Measurements from ENCODE around the gene USP12.
"Not testable (repeated sequence)": the region's sequence is repeated elsewhere in the genome, so short reads cannot be mapped to it uniquely, and the experiment has no call there.

USP12 gene, protein sequence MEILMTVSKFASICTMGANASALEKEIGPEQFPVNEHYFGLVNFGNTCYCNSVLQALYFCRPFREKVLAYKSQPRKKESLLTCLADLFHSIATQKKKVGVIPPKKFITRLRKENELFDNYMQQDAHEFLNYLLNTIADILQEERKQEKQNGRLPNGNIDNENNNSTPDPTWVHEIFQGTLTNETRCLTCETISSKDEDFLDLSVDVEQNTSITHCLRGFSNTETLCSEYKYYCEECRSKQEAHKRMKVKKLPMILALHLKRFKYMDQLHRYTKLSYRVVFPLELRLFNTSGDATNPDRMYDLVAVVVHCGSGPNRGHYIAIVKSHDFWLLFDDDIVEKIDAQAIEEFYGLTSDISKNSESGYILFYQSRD

DNA sequence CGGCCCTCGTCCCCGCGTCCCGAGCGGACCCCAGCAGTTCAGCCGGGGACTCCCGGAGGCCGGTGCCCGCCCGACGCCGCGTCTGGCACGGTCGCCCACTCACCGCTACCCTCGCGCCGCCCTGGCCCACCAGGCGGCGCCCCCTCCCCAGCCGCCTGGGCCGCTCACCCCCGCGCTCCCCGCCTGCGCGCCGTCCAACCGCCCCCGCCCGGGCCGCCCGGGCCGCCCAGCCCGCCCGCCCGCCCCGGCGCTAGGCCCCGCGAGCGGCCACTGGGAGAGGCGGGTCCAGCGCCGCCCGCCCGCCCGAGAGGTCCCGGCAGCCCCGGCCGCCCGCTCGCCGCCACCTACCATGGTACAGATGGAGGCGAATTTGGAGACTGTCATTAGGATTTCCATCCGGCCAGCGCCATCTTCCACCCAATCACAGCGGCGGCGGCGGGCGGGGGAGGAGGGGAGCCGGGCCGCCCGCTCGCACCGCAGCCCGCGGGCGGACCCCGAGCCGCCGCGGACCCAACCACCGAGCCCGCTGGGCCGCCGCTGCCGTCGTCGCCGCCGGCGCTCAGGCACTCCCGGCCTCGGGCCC lies at the start of gene USP12:
USP12 (minus strand) TSS at position 568 of the 583 bp plus-strand sequence; CDS start at position 396, 172 bp downstream.
- no peak for DNase-seq

DNA sequence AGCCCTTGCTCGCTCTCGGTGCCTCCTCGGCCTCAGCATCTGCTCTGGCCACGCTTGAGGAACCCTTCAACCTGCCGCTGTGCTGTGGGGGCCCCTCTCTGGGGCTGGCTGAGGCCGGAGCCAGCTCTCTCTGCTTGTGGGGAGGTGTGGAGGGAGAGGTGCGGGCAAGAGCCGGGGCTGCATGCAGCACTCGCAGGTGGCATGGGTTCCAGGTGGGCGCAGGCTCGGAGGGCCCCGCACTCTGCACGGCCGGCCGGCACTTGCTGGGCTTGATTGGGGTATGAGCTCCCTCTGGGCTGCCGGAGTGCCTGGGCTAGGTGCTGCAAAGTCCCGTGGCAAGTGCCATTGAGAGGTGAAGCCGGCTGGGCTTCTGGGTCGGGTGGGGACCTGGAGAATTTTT lies 48.0 kb upstream of the USP12 start:
- no peak for DNase-seq

DNA sequence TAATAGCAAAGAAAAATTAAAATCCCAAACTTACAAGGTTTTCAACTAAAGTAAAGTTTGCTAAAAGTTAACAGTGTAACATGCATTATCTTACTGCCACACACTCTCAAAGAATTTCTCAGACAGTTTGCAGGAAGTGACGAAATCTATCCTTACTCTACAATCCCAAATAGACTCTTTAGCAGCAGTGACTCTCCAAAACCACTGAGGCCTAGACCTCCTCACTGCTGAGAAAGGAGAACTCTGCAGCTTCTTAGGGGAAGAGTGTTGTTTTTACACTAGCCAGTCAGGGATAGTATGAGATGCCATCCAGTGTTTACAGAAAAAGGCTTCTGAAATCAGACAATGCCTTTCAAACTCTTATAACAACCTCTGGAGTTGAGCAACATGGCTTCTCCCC lies 47.2 kb upstream of the USP12 start:
- DNase-seq: not testable (repeated sequence)

DNA sequence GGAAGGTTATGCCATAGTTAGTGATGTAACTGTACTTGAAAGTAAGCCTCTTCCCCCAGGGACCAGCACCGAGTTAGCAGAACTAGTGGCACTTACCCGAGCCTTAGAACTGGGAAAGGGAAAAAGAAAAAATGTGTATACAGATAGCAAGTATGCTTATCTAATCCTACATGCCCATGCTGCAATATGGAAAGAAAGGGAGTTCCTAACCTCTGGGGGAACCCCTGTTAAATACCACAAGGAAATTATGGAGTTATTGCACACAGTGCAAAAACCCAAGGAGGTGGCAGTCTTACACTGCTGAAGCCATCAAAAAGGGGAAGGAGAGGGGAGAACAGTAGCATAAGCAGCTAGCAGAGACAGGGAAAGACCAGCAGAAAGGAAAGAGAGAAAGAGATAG lies 46.2 kb upstream of the USP12 start:
- DNase-seq: not testable (repeated sequence)

GRCh38 chr13:27213386-27213785 lies 41.8 kb upstream of the USP12 start:
- not testable (repeated sequence) for DNase-seq

GRCh38 chr13:27211771-27212364 lies 40.3 kb upstream of the USP12 start:
- DNase-seq: no peak

DNA sequence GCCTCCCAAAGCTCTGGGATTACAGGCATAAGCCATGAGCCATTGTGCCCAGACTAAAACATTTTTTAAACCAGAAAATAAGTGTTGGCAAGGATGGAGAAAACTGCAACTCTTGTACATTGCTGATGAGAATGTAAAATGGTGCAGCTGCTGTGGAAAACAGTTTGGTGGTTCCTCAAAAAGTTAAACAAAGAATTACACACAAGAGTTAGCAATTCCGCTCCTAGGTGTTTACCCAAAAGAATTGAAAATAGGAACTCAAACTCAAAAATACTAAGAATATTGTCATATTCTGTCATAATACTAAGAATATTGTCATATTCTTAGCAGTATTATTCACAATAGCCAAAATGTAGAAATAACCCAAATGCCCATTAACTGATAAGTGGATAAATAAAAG lies 39.7 kb upstream of the USP12 start:
- no peak for DNase-seq

DNA sequence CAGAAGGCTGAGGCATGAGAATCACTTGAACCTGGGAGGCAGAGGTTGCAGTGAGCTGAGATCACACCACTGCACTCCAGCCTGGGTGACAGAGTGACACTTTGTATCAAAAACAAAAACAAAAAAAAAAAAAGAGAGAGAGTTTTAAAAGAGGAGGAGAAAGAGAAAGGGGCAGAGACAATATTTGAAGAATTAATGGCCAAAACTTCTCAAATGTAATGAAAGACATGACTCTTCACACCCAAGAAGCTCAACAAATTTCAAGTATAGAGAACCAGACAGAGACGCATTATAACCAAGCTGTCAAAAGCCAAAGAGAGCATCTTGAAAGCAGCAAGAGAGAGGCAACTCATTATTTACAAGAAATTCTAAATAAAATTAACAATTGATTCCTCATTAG lies 36.9 kb upstream of the USP12 start:
- no peak for DNase-seq

- DNase-seq: peak; percentile 9
Observed at GRCh38 chr13:27203854-27204253, 32.2 kb upstream of the USP12 start.

DNA sequence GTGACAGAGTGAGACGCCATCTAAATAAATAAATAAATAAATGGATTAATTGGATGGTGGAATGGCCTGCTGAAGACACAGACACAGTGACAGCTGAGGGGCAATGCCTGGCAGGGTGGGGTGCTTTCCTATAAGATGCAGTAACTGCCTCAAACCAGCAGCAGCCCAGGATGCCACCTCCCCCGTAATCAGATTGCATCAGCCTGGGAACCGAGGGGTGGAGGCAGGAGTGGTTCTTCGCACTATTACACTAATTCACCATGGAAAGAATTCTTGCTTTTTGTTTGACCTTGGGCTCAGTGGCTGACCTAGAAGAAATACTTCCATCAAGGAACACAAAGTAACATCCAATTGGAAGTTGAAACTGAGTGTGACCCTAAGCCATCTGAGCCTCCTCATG lies 31.6 kb upstream of the USP12 start:
- DNase-seq: no peak

DNA sequence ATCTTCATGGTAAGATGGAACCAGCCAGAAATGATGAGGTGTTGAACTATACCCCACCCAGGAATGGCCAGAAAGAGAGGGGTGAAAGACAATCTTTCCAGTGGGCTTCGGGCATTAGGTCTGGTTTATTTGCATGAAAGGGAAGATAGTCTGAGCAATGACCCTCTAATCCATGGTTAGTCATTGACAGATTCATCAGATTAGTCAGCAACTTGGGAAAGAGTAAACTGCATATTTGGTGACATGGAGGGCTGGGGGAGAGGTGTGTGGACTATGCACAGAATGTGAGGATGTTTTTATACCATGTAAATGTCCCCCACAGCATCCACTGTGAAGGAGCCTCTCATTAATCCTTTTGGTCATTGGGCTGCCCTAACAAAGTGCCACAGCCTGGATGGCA lies 30.1 kb upstream of the USP12 start:
- no peak for DNase-seq

DNA sequence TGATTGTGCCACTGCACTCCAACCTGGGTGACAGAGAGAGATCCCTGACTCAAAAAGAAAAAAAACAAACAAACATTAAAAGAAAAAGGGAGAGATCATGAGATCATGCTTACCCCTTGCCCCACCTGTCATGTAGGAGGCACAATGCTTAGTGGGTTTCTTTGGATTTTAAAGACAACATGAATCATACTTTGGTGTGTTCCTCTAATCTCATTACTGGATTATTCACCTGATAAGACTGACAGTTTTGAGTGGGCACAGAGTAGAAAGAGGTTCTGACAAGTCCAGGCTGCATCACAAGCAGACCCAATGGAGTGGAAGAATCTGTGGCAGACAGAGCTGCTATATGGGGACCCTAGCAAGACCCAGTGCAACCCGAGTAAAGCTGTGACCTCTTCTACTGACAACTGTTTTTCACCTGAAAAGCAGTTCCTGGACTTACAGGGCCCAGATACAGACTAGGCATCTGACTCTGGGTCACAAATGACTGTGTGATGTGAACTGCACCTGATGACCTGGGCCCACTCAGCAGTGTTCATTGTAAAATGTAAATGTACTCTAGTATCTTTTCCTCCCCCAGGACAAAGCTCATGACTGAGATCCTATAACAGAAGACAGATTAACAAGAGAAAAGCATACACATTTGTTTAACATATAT lies 28.9 kb upstream of the USP12 start:
- DNase-seq: no peak

GRCh38 chr13:27199696-27200095 lies 28.1 kb upstream of the USP12 start:
- no peak for DNase-seq

- DNase-seq: no peak
Observed at GRCh38 chr13:27199211-27199610, 27.6 kb upstream of the USP12 start.

- no peak for DNase-seq
Observed at GRCh38 chr13:27194895-27195764, 23.5 kb upstream of the USP12 start.

DNA sequence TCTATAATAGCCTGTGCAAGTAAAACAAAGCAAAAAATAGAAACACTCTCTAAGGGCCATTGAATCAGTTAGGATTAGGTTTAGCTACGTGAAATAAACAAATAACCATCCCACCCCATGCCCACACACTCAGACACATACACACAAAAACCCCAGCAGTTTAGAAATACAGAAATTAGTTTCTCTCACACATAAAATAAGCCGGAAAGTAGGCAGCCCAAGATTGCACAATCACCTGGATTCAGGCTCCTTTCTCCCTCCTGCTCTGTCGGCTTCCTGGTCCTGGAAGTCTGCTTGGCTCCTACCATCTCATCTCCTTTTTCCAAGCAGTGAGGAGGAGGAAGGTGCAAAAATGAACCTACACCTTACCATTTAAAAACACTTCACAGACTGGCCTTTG lies 22.6 kb upstream of the USP12 start:
- DNase-seq: no peak

- DNase-seq: no peak
Observed at GRCh38 chr13:27193496-27193895, 21.9 kb upstream of the USP12 start.

DNA sequence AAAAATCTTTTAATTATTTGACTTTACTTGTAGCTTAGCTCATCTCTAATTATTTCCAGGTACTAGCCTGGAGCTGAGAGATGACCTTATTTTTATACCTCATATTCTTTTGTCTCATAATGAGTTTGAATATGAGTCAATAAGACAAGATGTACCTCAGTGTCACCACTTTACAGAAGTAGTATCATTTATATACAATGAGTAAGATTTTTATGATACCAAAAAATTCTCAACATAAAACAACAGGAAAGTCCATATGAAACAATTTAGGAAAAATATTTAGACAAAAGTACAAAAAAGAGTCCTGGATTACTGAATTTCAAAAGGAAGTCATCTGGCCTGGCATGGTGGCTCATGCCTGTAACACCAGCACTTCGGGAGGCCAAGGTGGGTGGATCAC lies 21.4 kb upstream of the USP12 start:
- no peak for DNase-seq

- not testable (repeated sequence) for DNase-seq
Observed at GRCh38 chr13:27192367-27192766, 20.8 kb upstream of the USP12 start.

GRCh38 chr13:27189192-27189591 lies 17.6 kb upstream of the USP12 start:
- no peak for DNase-seq

DNA sequence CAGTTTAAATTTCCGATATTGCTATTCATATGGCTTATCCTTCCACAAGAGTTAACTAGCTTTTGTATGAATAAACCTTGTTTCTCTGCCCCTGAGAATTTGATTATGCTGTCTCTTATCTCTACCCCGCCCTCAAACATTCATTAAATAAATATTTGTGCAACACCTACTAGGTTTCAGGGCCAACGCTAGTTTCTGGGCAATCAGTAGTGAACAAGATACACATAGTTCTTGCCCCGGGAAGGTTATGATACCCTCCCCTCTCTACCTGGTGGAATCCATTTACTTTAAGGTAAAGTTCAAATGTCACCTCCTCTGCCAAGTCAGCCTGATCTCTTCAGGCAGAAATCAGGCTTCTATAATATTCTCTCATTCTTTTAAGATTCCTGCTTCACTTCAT lies 16.6 kb upstream of the USP12 start:
- no peak for DNase-seq

DNA sequence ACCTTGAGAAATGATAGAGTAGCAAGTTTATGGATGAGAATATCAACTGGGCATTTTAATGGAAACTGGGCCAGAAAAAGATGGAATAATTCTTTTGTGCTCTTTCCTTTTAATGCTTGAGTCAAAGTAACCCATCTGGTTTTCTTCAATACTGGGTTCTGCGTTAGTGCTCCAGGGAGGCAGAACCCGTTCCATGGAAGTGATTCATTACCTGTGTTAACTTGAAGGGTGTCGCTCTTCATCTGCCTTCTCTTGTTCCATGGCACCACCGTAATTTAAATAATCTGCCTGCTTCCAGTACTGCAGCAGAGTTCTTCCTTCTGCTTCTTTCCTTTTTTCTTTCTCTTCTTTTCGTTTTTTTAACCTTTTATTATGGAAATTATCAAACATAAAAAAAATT lies 14.7 kb upstream of the USP12 start:
- DNase-seq: no peak

All from CD4-positive, alpha-beta T cell treated with Interleukin-21 for 1 hour (primary cell).